Thyroid gland (tissue), 4 donors: Measurements from ENCODE around the gene CAV2.

Experiments used
- POLR2A ChIP-seq, 2 donors: fragments of 450-650 bp; IDR thresholded peaks; one replicate each; pipeline ENCODE4 v1.6.1; 2017; ENCODE audit warnings: antibody characterized with exemption in 2 of 2, mild to moderate bottlenecking in 2 of 2, moderate library complexity in 1 of 2
- TF ChIP-seq, protein P1 (sequence below), 6 experiments: fragments of 200-600 bp in 3 of 6; fragments of 450-650 bp in 3 of 6; sonication (generic) in 3 of 6; IDR thresholded peaks; one replicate each; pipeline ENCODE4 v1.5.1; 2016 to 2019; ENCODE audit warnings: antibody characterized with exemption in 6 of 6, mild to moderate bottlenecking in 2 of 6, inconsistent platforms in 1 of 6, moderate library complexity in 1 of 6

DNA sequence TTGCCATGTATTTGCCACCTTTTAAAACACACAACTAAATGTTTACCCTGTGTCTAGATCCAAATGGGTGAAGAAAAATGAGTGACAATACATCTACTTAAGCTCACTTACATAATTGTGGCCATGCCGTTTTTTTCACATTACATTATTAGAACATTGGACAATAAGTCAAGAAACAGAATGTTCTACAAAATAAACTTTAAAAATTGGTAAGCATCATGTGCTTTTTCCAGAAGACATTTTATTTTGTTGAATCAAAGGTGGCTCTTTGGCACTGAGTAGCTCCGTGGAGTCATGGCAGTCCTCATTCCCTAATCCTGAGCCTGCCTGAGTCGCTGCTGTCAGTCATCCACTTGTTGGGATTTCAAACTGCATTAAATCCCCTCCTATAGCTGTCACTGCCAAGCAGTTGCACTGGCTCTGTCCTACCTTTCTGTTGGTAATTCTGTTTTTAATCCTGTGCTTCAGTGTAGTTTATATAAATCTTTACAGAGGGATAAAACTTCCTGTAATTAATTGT is 57.6 kb downstream of the CAV2 start:
- TF ChIP-seq, protein P1, sequence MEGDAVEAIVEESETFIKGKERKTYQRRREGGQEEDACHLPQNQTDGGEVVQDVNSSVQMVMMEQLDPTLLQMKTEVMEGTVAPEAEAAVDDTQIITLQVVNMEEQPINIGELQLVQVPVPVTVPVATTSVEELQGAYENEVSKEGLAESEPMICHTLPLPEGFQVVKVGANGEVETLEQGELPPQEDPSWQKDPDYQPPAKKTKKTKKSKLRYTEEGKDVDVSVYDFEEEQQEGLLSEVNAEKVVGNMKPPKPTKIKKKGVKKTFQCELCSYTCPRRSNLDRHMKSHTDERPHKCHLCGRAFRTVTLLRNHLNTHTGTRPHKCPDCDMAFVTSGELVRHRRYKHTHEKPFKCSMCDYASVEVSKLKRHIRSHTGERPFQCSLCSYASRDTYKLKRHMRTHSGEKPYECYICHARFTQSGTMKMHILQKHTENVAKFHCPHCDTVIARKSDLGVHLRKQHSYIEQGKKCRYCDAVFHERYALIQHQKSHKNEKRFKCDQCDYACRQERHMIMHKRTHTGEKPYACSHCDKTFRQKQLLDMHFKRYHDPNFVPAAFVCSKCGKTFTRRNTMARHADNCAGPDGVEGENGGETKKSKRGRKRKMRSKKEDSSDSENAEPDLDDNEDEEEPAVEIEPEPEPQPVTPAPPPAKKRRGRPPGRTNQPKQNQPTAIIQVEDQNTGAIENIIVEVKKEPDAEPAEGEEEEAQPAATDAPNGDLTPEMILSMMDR (IDR thresholded peaks at IDR 0.05) = no peak
- no peak for TF ChIP-seq POLR2A (IDR thresholded peaks at IDR 0.05)
